Epithelial cell of proximal tubule (primary cell): ENCODE data around the gene ADAMTS9. TPM values are rescaled to one million over a fixed set of nuclear protein-coding genes. Genes with fewer than 3 reads are reported as not detected.

Experiments used
- DNase-seq: peaks from one replicate; pipeline ENCODE4 v3.0.0-alpha.2; 2011; ENCODE audit warnings: low read depth
- H3K4me3 ChIP-seq: 2 replicates; pipeline ENCODE4 v1.5.1; 2011; ENCODE audit warnings: low read depth, mild to moderate bottlenecking, low read length
- CTCF ChIP-seq: conservative IDR thresholded peaks from 2 replicates; pipeline ENCODE4 v1.5.1; 2012; ENCODE audit warnings: low read depth, mild to moderate bottlenecking, low read length
- total RNA-seq: library from RNA; depleted of rRNA; stranded (reverse); fragments of >200 nt; gene quantifications from 2 replicates; pipeline ENCODE4 v1.2.3, GENCODE V29; 2015

The ADAMTS9 gene
- total RNA-seq, 1 donor from 2014 or later = 92.7 TPM

DNA sequence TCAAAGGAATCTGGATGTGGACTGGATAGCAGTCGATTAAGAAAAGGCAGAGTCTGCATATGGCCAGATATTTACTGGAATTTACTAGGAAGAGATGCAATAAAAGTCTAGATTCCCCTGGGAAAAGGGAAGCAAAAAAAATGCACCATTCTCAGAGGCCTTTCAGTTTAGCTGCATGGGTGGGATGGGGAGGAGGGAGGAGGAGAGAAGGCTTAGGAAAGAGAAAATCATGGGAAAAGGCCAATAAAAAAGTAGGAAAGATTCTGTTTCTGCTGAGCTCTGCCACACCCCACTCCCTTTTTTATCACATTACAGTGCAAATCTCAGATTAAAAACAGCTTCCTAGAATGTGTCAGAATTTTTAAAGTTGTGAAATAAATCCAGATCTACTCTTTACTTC is 103.6 kb downstream of the ADAMTS9 start:
- H3K4me3 ChIP-seq = no peak overlapping the region
- no peak for DNase-seq
- TF ChIP-seq CTCF = no peak

DNA sequence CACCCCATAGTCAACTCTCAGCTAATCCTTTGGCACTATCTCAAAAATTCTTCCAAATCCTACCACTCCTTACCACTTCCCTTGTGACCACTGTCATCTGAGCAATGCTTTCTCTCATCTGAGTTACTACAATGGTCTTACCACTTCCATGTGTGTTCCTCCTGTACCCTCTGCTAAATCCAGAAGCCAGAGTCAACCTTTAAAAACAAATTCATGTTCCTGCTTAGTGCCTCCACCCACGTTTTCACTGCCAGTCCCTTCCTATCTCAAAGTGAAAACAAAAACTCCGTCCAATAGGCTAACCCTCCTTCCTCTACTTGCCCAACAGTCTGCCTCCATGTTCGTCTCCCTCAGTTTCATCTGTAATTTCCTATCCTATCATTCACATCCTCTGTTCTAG is 109.0 kb downstream of the ADAMTS9 start:
- no peak overlapping the region for H3K4me3 ChIP-seq
- no peak for TF ChIP-seq CTCF
- no peak for DNase-seq

GRCh38 chr3:64578062-64578770 is 109.6 kb downstream of the ADAMTS9 start:
- no peak for TF ChIP-seq CTCF
- DNase-seq = no peak
- H3K4me3 ChIP-seq = no peak overlapping the region

DNA sequence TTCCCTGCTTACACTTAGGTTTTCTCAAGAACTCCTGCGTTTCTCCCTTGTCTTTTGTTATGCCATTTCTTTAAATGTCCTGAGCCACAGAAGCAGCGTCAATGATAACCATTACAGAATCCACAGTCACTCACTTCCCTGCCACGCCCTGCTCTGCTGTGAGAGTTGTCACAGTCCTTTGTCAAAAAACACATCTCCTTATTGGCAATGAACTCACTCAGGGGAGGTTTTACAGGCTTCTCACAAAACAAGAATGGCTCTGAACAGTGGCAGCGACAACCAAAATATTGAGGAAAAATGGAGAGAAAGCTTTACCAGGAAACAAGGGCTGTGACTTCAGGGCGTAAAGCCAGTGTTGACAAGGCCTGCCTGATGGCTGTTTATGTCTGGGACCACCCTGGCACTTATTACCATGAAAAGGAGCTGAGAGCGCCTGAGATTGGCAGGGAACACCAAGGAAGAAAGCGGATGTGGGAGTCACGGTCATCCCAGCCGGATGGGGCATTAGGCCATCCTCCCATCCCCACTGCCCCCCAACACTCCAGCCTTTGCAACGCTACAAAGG is 111.5 kb downstream of the ADAMTS9 start:
- no peak for DNase-seq
- TF ChIP-seq CTCF = no peak
- H3K4me3 ChIP-seq = no peak overlapping the region

DNA sequence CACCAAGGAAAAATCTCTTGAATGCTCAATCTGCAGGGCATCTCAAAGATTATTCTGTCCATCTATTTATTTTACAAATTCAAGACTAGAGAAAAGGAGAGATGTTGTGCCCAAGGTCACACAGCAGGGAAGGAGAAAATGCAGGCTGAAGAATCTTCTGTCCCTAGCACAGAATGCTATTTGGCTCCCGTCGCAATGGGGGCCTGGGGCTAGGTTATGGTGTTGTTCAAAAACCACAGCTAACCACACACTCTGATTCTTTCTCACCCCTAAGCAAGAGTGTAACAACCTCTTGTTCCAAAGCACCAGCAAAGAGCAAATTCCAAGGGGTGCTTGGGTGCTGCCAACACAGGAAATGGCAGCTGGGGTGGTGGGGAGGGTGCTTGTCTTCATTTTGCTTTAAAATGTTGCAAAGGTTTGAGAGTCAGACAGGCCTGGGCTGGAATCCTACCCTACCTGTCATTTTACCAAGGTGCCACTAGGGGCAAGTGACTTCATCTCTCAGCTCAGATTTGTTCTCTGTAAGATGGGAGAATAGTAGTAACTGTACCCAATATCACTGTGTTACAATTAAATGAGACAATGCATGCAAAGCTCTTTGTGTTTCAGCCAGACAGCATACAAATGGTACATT is 112.5 kb downstream of the ADAMTS9 start:
- DNase-seq = no peak
- TF ChIP-seq CTCF = peak; percentile 68
- no peak overlapping the region for H3K4me3 ChIP-seq

GRCh38 chr3:64574194-64574593 is 113.6 kb downstream of the ADAMTS9 start:
- H3K4me3 ChIP-seq = no peak overlapping the region
- no peak for TF ChIP-seq CTCF
- DNase-seq = no peak

DNA sequence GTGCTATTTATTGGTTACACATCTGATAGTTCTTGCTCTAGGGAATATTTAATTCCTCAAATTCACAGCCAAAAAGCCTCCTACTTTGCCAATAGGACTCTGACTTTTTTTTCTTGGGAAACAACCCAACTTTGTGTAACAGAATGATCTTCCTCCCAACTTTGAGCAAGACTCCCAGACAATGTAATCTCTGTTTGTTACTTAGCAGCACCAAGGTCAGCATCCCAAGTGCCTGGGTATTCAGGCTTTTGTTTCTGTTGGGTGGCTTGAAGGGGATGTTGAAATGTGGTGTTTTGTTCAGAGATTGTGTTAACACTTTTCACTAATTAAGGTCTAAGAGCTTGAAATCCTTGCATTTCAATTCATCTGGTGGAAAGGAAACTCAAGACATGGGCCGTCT is 115.8 kb downstream of the ADAMTS9 start:
- no peak for DNase-seq
- TF ChIP-seq CTCF = no peak
- H3K4me3 ChIP-seq = no peak overlapping the region
